Tibial nerve (tissue), 4 donors: Measurements from ENCODE around the gene OR2F1.

Source experiments
- CTCF ChIP-seq, 5 experiments: fragments of 200-600 bp in 3 of 5; fragments of 450-650 bp in 2 of 5; sonication (generic) in 3 of 5; IDR thresholded peaks; one replicate each; pipeline ENCODE4 v1.5.1; 2016 to 2019; ENCODE audit warnings: antibody characterized with exemption in 5 of 5, mild to moderate bottlenecking in 3 of 5, moderate library complexity in 2 of 5
- EP300 ChIP-seq, 2 donors: sonication (generic); formaldehyde crosslinking; IDR thresholded peaks; one replicate each; pipeline ENCODE4 v1.6.1; 2017; ENCODE audit warnings: antibody characterized with exemption in 2 of 2, mild to moderate bottlenecking in 1 of 2
- POLR2A ChIP-seq, 2 donors: fragments of 450-650 bp; IDR thresholded peaks; one replicate each; pipeline ENCODE4 v1.6.1; 2017; ENCODE audit warnings: antibody characterized with exemption in 2 of 2, mild to moderate bottlenecking in 2 of 2, moderate library complexity in 2 of 2

GRCh38 chr7:143993924-143994323 is 39.3 kb downstream of the OR2F1 start:
- TF ChIP-seq CTCF (IDR thresholded peaks at IDR 0.05) (no peak), POLR2A (IDR thresholded peaks at IDR 0.05) (no peak), EP300 (IDR thresholded peaks at IDR 0.05) (no peak)
